ENCODE results near the gene FBXW8.

Gene FBXW8

GRCh38 chr12:117000316-117000715, 89.6 kb downstream of the FBXW8 start:
- no peak for DNase-seq

GRCh38 chr12:117002051-117002817, 91.5 kb downstream of the FBXW8 start:
- DNase-seq: no peak

GRCh38 chr12:117003883-117004404, 93.2 kb downstream of the FBXW8 start:
- no peak for DNase-seq

GRCh38 chr12:117005417-117006046, 94.8 kb downstream of the FBXW8 start:
- no peak for DNase-seq

GRCh38 chr12:117006333-117006732, 95.6 kb downstream of the FBXW8 start:
- DNase-seq: no peak

- DNase-seq: no peak
Observed at GRCh38 chr12:117007577-117007976, 96.8 kb downstream of the FBXW8 start.

- no peak for DNase-seq
Observed at GRCh38 chr12:117009759-117010158, 99.0 kb downstream of the FBXW8 start.

- DNase-seq: no peak
Observed at GRCh38 chr12:117010693-117011451, 100.1 kb downstream of the FBXW8 start.

GRCh38 chr12:117011988-117012805, 101.4 kb downstream of the FBXW8 start:
- DNase-seq: no peak

- no peak for DNase-seq
Observed at GRCh38 chr12:117013726-117014125, 103.0 kb downstream of the FBXW8 start.

GRCh38 chr12:117014342-117014887, 103.7 kb downstream of the FBXW8 start:
- DNase-seq: no peak

GRCh38 chr12:117015811-117016210, 105.1 kb downstream of the FBXW8 start:
- DNase-seq: no peak

- no peak for DNase-seq
Observed at GRCh38 chr12:117017807-117018206, 107.1 kb downstream of the FBXW8 start.

- no peak for DNase-seq
Observed at GRCh38 chr12:117018276-117018675, 107.5 kb downstream of the FBXW8 start.

GRCh38 chr12:117018685-117019084, 107.9 kb downstream of the FBXW8 start:
- DNase-seq: no peak

- DNase-seq: no peak
Observed at GRCh38 chr12:117019866-117020265, 109.1 kb downstream of the FBXW8 start.

GRCh38 chr12:117020536-117021220, 109.9 kb downstream of the FBXW8 start:
- DNase-seq: no peak

GRCh38 chr12:117022465-117022864, 111.7 kb downstream of the FBXW8 start:
- no peak for DNase-seq

GRCh38 chr12:117023998-117024960, 113.5 kb downstream of the FBXW8 start:
- DNase-seq: no peak

GRCh38 chr12:117024961-117025480, 114.3 kb downstream of the FBXW8 start:
- no peak for DNase-seq

Measured in NCI-H226 (cell line).